T-helper 17 cell (primary cell): ENCODE data around the gene CNIH1. TPM values are rescaled to one million over a fixed set of nuclear protein-coding genes. Genes with fewer than 3 reads are reported as not detected.
"Not testable (repeated sequence)": the region's sequence is repeated elsewhere in the genome, so short reads cannot be mapped to it uniquely, and the experiment has no call there.

Experiments used
- ATAC-seq: fragments of 150-1000 bp; cut with Tn5 transposase; 2 replicates; pipeline ENCODE4 v1.10.0; 2021; ENCODE audit warnings: mild to moderate bottlenecking, moderate library complexity
- DNase-seq, 3 donors: peaks; one replicate each; pipeline versions ENCODE4 v3.0.0 to v3.0.0-alpha.2; 2020 to 2021
- H3K9me3 ChIP-seq: one replicate; pipeline ENCODE4 v1.7.0; 2013; ENCODE audit warnings: low read length, mild to moderate bottlenecking; ENCODE audit not compliant: control insufficient read depth, poor library complexity, severe bottlenecking
- H3K27ac Mint-ChIP-seq: one replicate; pipeline ENCODE4 v1.8.0; 2022; ENCODE audit warnings: mild to moderate bottlenecking, moderate library complexity, mixed read lengths
- H3K27me3 Mint-ChIP-seq: one replicate; pipeline ENCODE4 v1.8.0; 2022; ENCODE audit warnings: mixed read lengths
- H3K36me3 Mint-ChIP-seq: one replicate; pipeline ENCODE4 v1.8.0; 2022; ENCODE audit warnings: low read depth, mixed read lengths
- H3K4me1 Mint-ChIP-seq: one replicate; pipeline ENCODE4 v1.8.0; 2022; ENCODE audit warnings: mild to moderate bottlenecking, mixed read lengths
- H3K4me3 Mint-ChIP-seq: one replicate; pipeline ENCODE4 v1.8.0; 2022; ENCODE audit warnings: mild to moderate bottlenecking, moderate library complexity, mixed read lengths
- total RNA-seq, 4 donors: library from RNA in 2 of 4; stranded (reverse) in 2 of 4; gene quantifications; one replicate each; pipeline ENCODE4 v1.2.3 and lab custom pipeline; 2022 to 2026

The CNIH1 gene
- total RNA-seq, 2 donors from 2014 or later, result 46.8 to 48.3 TPM

DNA sequence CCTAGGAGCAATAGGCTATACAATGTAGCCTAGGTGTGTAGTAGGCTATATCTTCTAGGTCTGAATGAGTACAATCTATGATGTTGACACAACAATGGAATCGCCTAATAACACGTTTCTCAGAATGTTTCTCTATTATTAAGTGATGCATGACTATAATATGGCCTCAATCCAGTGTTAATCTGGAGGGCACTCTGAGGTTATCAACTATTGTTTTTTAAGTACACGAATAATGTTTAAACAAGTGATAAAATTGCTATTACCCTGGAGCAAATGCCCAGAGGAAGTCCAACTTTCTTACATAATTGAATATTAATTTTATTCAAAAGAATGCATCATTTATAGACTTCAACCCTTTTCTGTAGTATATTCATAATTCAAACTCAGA, 16.4 kb upstream of the CNIH1 start:
- Mint-ChIP-seq H3K36me3 (no peaks in the 10 kb centered on the region), H3K4me3 (no peak overlapping the region), H3K27ac (no peak overlapping the region), H3K4me1 (no peaks in the 10 kb centered on the region), H3K27me3 (no peaks in the 10 kb centered on the region)
- ATAC-seq (no peak), DNase-seq (no peak)
- H3K9me3 ChIP-seq, result no peaks in the 10 kb centered on the region

DNA sequence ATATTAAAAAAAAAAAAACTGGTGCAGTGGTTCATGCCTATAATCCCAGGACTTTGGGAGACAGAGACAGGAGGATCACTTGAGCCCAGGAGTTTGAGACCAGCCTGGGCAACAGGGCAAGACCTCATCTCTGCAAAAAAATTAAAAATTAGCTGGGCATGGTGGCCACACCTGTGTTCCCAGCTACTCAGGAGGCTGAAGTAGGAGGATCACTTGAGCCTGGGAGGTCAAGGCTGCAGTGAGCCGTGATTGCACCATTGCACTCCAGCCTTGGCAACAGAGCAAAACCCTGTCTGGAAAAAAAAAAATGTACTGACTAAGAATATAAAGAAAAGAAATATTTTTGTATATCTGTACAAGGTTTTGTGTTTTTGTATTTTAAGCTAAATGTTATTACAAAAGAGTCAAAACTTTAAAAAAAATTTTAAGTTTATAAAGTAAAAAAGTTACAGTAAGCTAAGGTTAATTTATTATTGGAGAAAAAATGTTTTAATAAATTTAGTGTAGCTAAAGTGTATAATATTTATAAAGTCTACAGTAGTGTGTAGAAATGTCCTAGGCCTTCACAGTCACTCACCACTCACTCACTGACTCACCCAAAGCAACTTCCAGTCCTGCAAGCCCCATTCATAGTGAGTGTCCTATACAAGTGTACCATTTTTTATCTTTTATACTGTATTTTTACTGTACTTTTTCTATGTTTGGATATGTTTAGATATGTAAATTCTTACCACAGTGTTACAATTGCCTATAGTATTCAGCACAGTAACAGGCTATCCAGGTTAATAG, 15.8 kb upstream of the CNIH1 start:
- not testable (repeated sequence) for H3K4me1 Mint-ChIP-seq, H3K27me3 Mint-ChIP-seq, H3K27ac Mint-ChIP-seq, H3K9me3 ChIP-seq, H3K36me3 Mint-ChIP-seq, DNase-seq, H3K4me3 Mint-ChIP-seq, ATAC-seq

DNA sequence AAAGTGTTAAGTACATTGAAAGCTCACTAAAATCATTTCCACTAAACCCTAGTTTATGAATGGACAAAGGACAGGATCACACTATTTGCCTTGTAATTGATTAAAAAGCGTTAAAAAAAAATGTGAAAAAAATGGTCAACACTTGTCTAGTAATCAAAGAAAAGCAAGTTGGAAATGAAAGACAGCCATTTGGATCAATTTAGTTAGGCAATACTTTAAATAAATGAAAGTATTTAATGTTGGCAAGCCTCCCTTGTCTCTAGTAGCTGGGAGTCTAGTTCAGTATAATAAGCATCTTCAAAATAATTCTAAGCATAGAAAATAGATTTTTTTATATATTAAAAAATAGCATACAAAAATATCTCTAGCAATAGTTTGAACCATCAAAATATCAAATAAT, 14.2 kb upstream of the CNIH1 start:
- no peaks in the 10 kb centered on the region for H3K9me3 ChIP-seq
- DNase-seq, result no peak
- Mint-ChIP-seq H3K27ac (no peak overlapping the region), H3K4me3 (no peak overlapping the region), H3K4me1 (no peaks in the 10 kb centered on the region), H3K36me3 (no peaks in the 10 kb centered on the region), H3K27me3 (peaks cover 9% of the 10 kb centered on the region)
- ATAC-seq, result no peak

DNA sequence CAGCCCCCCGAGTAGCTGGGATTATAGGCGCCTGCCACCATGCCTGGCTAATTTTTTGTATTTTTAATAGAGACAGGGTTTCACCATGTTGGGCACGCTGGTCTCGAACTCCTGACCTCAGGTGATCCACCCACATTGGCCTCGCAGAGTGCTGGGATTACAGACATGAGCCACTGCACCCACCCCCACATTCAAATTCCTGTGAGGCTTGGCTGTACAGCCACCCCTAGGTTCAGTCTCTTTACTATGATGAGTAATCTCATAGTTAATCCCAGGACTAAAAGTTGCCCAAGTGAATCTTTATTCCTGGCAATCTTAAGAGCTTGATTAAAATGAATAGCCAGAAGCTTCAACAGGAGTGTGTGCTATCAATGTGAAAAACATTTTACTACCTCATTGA, 12.8 kb upstream of the CNIH1 start:
- not testable (repeated sequence) for H3K4me3 Mint-ChIP-seq, H3K36me3 Mint-ChIP-seq, H3K27ac Mint-ChIP-seq, ATAC-seq, H3K9me3 ChIP-seq, DNase-seq, H3K4me1 Mint-ChIP-seq
- peaks cover 13% of the 10 kb centered on the region for H3K27me3 Mint-ChIP-seq

DNA sequence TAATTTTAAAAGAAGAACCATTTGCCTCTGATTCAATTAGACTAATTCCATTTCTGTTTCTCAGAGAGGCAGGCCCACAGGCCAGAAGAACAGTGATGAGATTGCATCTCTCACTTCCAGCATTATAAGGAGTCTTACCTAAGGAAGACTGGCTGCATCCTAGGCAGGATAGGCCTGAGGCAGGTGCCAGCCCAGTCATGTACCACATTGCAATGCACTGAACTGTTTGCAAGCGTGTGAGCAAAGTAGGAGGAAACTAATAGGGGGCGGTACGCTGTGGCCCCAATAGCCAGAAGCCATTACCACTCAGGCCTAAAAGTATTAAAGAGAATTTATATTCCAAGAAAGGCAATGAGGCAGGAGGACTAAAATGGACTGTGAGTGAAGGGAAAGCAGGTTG, 12.1 kb upstream of the CNIH1 start:
- no peaks in the 10 kb centered on the region for H3K4me1 Mint-ChIP-seq
- no peaks in the 10 kb centered on the region for H3K9me3 ChIP-seq
- H3K27me3 Mint-ChIP-seq, result peaks cover 21% of the 10 kb centered on the region
- ATAC-seq, result no peak
- H3K4me3 Mint-ChIP-seq, result no peak overlapping the region
- H3K27ac Mint-ChIP-seq, result peak overlapping the region; percentile 32
- no peak for DNase-seq
- H3K36me3 Mint-ChIP-seq, result peaks cover 2% of the 10 kb centered on the region

DNA sequence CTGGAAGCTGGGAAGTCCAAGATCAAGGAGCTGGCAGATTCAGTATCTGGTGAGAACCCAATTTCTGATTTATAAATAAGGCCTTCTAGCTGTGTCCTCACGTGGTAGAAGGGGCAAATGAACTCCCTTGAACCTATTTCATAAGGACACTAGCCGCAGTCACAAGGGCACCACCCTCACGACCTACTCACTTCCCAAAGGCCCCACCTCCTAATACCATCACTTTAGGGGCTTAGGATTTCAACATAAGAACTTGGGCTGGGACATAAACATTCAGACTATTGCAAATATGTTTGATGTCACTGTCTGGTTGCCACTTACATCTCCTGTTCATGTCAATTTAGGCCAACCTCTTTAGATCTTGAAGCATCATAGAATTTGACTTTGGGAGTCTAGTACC, 10.8 kb upstream of the CNIH1 start:
- H3K36me3 Mint-ChIP-seq, result peaks cover 2% of the 10 kb centered on the region
- ATAC-seq (no peak), DNase-seq (no peak)
- H3K9me3 ChIP-seq, result no peaks in the 10 kb centered on the region
- H3K4me1 Mint-ChIP-seq, result no peaks in the 10 kb centered on the region
- no peak overlapping the region for H3K4me3 Mint-ChIP-seq
- H3K27me3 Mint-ChIP-seq, result peaks cover 21% of the 10 kb centered on the region
- no peak overlapping the region for H3K27ac Mint-ChIP-seq

DNA sequence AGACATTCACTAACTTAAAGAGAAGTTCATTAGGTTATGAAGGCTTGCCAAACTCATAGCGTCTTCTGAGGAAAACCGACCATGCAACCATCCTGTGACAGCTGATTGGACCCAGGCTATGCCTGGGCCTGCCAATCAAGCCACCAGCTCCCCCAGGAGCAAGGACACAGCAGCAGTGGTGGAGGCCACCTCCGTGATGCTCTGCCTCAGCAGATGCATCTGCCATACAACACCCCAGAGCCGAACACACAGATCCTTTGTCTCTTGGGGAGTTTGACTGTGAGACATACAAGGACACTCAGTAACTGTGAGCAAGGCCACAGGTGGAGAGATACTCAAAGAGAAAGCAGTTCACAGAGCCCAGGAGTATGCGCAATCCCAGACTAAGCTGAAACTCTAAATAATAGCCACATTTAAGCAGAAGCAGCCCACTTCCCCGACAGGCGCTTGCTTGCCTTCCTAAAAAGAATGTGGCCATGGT, 10.0 kb upstream of the CNIH1 start:
- H3K4me1 Mint-ChIP-seq, result no peaks in the 10 kb centered on the region

DNA sequence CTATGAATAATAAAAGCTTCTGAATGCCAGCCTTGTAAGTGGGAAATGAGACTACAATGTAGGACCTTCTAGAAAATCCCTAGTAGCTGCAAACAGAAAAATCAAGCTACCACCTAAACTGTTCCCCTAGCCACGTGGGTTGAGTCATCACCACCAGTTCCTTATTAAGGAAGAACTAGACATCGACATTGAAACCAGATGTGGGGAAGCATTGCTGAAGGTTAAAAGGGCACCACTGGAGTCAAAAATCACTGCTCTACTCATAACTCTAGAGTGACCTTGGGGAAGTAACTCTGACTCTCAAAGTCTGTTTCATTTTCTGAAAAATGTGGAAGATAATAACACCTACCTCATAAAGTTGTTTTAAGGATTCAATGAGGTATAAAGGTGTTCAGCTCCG, 9.4 kb upstream of the CNIH1 start:
- DNase-seq (no peak), ATAC-seq (no peak)
- Mint-ChIP-seq H3K4me3 (no peak overlapping the region), H3K27ac (no peak overlapping the region), H3K27me3 (peaks cover 33% of the 10 kb centered on the region), H3K36me3 (peaks cover 2% of the 10 kb centered on the region), H3K4me1 (no peaks in the 10 kb centered on the region)
- H3K9me3 ChIP-seq, result no peaks in the 10 kb centered on the region

More for the DNA sequence above, 10.0 kb upstream of the CNIH1 start:
- H3K27ac Mint-ChIP-seq, result no peak overlapping the region
- no peaks in the 10 kb centered on the region for H3K9me3 ChIP-seq
- DNase-seq (no peak), ATAC-seq (no peak)
- H3K36me3 Mint-ChIP-seq, result peaks cover 2% of the 10 kb centered on the region
- H3K27me3 Mint-ChIP-seq, result peaks cover 27% of the 10 kb centered on the region
- H3K4me3 Mint-ChIP-seq, result no peak overlapping the region

DNA sequence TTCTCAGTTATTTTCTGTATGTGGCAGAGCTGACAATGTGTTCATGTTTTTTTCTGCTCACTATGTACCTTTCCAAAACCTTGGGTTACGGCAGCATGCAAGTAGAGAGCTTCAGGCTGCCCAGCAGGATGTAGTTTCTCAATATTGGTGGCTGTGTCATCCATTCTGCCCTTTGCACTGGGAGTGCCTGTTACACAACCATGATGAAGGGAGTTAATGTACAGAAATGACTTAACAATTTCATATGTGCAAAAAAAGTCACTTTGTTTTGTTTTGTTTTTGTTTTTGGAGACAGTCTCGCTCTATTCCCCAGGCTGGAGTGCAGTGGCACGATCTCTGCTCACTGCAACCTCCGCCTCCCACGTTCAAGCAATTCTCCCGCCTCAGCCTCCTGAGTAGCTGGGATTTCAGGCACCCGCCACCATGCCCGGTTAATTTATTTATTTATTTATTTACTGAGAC, 6.1 kb upstream of the CNIH1 start:
- Mint-ChIP-seq H3K27me3 (peaks cover 33% of the 10 kb centered on the region), H3K27ac (no peak overlapping the region), H3K4me1 (no peaks in the 10 kb centered on the region), H3K36me3 (peaks cover 2% of the 10 kb centered on the region), H3K4me3 (no peak overlapping the region)
- H3K9me3 ChIP-seq, result no peaks in the 10 kb centered on the region
- DNase-seq (no peak), ATAC-seq (peak; percentile 28)

DNA sequence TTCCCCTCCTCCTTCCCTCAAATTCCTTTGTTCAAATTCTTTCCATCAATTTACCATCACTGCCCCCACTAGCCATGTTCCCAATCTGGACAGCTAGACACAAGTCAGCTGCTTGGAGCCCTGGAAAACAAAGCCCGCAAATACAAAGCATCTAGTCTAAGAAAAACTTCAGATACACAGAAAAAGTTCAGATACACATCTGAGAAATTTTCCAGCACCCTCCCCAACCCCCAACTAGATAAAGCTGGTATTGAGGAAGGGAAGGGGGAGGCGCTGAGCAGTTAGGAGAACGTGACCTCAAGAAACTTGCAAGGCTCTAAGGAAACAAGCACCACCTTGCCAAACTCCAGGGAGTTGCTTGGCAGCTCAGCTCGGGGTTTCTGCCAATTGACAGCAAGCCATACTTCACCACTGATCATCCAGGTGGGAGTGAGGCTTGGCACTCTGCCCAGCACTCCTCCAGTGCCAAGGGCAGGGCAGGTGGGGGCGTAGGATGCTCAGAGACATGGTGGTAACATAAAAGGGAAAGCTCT, 5.1 kb upstream of the CNIH1 start:
- Mint-ChIP-seq H3K4me3 (no peak overlapping the region), H3K4me1 (peaks cover 9% of the 10 kb centered on the region), H3K27ac (no peak overlapping the region), H3K27me3 (peaks cover 32% of the 10 kb centered on the region), H3K36me3 (peaks cover 2% of the 10 kb centered on the region)
- H3K9me3 ChIP-seq, result no peaks in the 10 kb centered on the region
- DNase-seq (no peak), ATAC-seq (no peak)

DNA sequence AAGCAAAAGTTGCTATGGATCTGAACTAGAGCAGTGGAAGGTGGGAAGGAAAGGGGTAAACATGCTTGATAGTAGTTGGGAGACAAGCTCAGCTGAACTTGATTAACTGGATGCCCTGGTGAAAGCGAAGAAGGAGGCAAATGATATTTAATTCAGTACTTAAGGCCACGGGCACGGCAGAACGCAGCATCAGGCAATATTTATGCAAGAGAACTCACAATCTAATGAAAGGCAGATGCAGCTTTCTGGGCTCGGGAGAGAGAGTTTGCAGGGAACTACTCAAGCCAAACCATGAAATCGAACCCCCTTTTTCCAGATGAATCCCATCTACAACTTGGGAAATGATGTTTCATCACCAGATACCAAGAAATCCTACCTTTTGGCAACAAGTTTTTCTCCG, 3.5 kb upstream of the CNIH1 start:
- H3K9me3 ChIP-seq, result no peaks in the 10 kb centered on the region
- Mint-ChIP-seq H3K4me1 (peaks cover 16% of the 10 kb centered on the region), H3K36me3 (peaks cover 2% of the 10 kb centered on the region), H3K27me3 (peaks cover 24% of the 10 kb centered on the region), H3K4me3 (no peak overlapping the region), H3K27ac (no peak overlapping the region)
- ATAC-seq (no peak), DNase-seq (no peak)

DNA sequence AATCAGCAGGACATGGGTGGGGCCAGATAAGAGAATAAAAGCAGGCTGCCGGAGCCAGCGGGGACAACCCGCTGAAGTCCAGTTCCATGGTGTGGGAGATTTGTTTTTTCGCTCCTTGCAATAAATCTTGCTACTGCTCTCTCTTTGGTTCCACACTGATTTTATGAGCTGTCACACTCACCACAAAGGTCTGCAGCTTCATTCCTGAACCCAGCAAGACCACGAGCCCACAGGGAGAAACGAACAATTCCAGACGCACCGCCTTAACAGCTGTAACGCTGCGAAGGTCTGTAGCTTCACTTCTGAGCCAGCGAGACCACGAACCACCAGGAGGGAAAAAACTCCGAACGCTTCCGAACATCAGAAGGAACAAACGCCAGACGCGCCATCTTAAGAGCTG, 2.8 kb upstream of the CNIH1 start:
- ATAC-seq, result no peak
- no peak overlapping the region for H3K27ac Mint-ChIP-seq

DNA sequence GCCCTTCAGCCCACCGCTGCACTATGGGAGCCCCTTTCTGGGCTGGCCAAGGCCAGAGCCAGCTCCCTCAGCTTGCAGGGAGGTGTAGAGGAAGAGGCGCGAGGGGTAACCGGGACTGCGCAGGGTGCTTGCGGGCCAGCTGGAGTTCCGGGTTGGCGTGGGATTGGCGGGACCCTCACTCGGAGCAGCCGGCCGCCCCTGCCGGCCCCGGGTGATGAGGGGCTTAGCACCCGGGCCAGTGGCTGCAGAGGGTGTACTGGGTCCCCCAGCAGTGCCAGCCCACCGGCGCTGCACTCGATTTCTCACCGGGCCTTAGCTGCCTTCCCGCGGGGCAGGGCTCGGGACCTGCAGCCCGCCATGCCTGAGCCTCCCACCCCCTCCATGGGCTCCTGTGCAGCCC, 1.8 kb upstream of the CNIH1 start:
- not testable (repeated sequence) for H3K27ac Mint-ChIP-seq, H3K9me3 ChIP-seq, H3K36me3 Mint-ChIP-seq, DNase-seq, ATAC-seq, H3K4me3 Mint-ChIP-seq
- Mint-ChIP-seq H3K4me1 (peaks cover 20% of the 10 kb centered on the region), H3K27me3 (peaks cover 12% of the 10 kb centered on the region)

More for the DNA sequence above, 2.8 kb upstream of the CNIH1 start:
- no peak for DNase-seq
- Mint-ChIP-seq H3K36me3 (peaks cover under 1% of the 10 kb centered on the region), H3K4me3 (no peak overlapping the region), H3K27me3 (peaks cover 20% of the 10 kb centered on the region), H3K4me1 (peaks cover 16% of the 10 kb centered on the region)
- no peaks in the 10 kb centered on the region for H3K9me3 ChIP-seq

DNA sequence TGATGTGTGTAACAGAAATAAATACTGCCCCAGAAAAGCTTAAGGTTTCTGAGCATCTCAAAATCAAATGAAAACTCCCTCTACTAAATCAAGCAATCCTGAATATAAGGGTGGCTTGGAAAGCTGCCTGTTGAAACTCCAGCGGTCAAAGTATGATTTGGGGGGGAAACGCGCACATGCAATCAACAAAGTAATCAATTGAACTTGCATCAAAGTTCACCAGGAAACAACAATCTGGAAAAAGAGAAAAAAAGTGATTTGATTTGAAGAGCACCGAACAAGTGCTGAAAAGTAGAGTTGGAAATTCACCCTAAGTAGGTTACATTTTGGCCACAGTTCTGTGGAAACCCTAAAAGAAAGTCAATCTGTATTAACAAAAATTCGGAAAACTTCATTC, 700 bp downstream of the CNIH1 start:
- peak overlapping the region; percentile 91 for H3K4me3 Mint-ChIP-seq
- ATAC-seq (no peak), DNase-seq (no peak)
- no peaks in the 10 kb centered on the region for H3K27me3 Mint-ChIP-seq
- H3K4me1 Mint-ChIP-seq, result peaks cover 35% of the 10 kb centered on the region
- H3K9me3 ChIP-seq, result no peaks in the 10 kb centered on the region
- no peaks in the 10 kb centered on the region for H3K36me3 Mint-ChIP-seq
- H3K27ac Mint-ChIP-seq, result peak overlapping the region; percentile 93
